AG04449 (cell line): ENCODE results near the gene TRIM44.
A peak's percentile ranks its signal among the peaks of the same experiment; 100 is the strongest.

Experiments
- CTCF ChIA-PET: fragments of 350-600 bp; formaldehyde crosslinking; extraction: SDS; loops from one replicate; lab custom pipeline; 2021; ENCODE audit warnings: antibody characterized with exemption; lab: Yijun Ruan, JAX
- POLR2A ChIA-PET: fragments of 400-600, 350-600 bp; formaldehyde crosslinking; extraction: SDS; loops from one replicate; lab custom pipeline; 2020; ENCODE audit warnings: antibody characterized with exemption, inconsistent platforms; lab: Yijun Ruan, JAX
- DNase-seq: peaks from one replicate; pipeline ENCODE4 v3.0.0-alpha.2; 2010; ENCODE audit warnings: low read depth, low spot score
- H3K4me3 ChIP-seq: 2 replicates; pipeline ENCODE4 v1.5.1; 2011; ENCODE audit warnings: low read depth, mild to moderate bottlenecking, control low read depth, low read length
- TF ChIP-seq, protein P1 (sequence below): IDR thresholded peaks from one replicate; pipeline ENCODE4 v1.5.1; 2011; ENCODE audit warnings: mild to moderate bottlenecking, moderate library complexity, low read length, control low read depth, inconsistent platforms; ENCODE audit not compliant: insufficient read depth; ENCODE audit errors: missing control alignments

TRIM44 gene

DNA sequence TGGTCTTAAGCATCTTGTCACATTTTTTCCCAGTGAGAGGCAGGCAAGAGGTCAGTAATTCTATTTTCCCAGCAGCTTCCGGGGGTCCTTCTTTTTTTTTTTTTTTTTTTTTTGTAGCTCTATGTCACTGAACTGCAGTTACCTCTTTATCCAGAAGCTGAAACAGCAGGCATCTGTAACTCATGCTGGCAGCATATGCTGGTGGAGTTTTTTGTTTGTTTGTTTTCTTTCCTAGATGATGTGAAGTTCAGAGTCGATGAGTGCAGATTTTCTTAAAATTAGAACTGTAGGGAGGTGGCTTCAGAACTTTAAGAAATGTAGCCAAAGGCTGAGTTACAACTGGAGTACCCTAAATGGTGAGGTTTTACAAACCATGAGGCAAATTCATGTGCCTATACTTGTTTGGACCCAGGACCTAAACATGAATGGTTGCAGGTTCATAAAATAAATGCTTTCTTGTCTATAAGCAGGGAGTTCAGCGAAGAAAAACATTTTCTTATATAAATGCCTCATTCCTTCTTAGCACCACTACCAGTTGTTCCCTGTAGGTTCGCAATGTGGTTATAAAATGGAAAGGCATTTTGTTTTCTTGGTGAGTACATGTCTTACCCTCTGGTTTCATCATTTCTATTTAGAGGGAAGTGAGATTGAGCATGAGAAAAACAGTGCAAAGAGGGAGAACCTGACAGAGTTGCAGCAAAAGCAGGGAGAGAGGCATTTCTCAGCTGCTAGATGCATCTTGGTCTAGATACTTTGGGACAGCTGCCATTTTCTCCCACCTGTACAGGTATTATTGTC lies 84.0 kb downstream of the TRIM44 start:
- CTCF ChIA-PET, result interaction anchor here (3.1 kb wide), 1 partner anchor 76 kb away, joined by 11 read pairs; no protein-coding TSS in a partner anchor
- POLR2A ChIA-PET, result no interaction called here
- no peak overlapping the region for H3K4me3 ChIP-seq
- peak; percentile 24 for DNase-seq
- TF ChIP-seq, protein P1, sequence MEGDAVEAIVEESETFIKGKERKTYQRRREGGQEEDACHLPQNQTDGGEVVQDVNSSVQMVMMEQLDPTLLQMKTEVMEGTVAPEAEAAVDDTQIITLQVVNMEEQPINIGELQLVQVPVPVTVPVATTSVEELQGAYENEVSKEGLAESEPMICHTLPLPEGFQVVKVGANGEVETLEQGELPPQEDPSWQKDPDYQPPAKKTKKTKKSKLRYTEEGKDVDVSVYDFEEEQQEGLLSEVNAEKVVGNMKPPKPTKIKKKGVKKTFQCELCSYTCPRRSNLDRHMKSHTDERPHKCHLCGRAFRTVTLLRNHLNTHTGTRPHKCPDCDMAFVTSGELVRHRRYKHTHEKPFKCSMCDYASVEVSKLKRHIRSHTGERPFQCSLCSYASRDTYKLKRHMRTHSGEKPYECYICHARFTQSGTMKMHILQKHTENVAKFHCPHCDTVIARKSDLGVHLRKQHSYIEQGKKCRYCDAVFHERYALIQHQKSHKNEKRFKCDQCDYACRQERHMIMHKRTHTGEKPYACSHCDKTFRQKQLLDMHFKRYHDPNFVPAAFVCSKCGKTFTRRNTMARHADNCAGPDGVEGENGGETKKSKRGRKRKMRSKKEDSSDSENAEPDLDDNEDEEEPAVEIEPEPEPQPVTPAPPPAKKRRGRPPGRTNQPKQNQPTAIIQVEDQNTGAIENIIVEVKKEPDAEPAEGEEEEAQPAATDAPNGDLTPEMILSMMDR, result no peak

- POLR2A ChIA-PET, result no interaction called here
- CTCF ChIA-PET, result interaction anchor here (1.2 kb wide), 1 partner anchor 132 kb away, joined by 3 read pairs; no protein-coding TSS in a partner anchor
- no peak overlapping the region for H3K4me3 ChIP-seq
- no peak for DNase-seq
- TF ChIP-seq, protein P1, result no peak
Observed at GRCh38 chr11:35747668-35748067, 85.1 kb downstream of the TRIM44 start.

DNA sequence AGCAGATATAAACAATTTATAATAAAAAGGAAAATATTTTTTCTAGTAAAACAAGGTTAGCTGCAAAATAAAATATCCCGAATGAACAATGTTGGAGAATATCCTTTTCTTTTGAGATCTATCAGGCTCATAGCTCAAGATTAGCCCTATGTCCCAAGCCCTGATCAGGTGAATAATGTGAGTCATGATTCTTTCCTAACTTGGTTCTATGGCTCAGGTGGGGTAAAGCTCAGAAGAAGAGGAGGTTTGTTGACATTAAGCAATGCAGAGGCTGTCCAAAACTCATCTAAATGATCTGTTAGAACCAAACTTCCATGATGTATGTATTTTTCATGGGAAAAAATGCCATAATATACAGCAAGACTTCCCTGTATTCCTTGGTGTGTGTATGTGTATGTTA lies 86.1 kb downstream of the TRIM44 start:
- TF ChIP-seq, protein P1, result no peak
- DNase-seq, result no peak
- H3K4me3 ChIP-seq, result no peak overlapping the region
- ChIA-PET CTCF (no interaction called here), POLR2A (no interaction called here)

DNA sequence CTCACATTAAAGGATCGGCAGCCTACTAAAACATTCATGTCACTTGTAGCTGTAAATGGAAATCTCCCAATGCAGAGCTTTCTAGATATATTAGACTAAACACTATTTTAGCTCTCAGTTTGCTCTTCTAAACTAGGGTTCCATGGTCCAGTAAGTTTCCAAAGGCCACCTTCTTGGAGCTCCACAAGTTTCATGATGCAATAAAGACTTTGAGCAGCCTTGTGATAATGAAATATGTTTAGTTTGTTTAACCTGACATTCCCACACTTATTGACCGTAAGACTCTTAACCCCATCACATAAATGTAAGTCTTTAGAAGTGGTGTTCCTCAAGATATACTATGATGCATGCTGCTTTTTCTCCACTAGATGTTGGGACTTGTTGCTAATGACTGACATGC lies 87.7 kb downstream of the TRIM44 start:
- TF ChIP-seq, protein P1, result no peak
- ChIA-PET CTCF (no interaction called here), POLR2A (no interaction called here)
- H3K4me3 ChIP-seq, result no peak overlapping the region
- no peak for DNase-seq

DNA sequence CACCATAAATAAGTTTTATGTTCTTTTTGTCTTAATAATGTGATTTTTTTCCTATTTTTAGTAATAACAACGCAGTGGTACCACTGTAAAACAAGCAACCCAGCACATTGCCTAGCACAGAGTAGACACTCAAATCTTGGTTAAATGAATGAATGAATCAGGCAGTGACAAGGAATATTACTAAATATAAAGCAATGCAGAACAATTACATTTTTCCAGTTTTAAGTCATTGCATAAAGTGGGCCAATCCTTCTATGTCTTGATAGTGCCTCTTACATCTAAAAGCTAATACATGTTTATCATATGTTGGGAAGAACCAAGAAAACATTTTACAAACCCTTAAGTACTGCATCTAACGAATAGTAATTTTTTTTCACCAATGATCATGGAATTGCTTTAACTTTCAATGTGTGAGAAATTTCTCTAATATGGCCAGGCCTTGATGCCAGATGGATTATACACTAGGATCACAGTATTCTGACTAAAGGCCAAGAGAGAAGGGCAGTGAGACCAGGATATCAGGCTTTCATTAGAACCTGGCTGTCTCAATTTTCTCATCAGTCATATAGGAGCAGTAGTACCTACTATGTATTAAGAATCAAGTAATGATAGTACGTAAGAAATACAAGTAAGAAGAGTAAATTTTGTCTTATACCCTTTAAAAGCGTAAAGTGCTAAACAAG lies 88.5 kb downstream of the TRIM44 start:
- H3K4me3 ChIP-seq, result no peak overlapping the region
- ChIA-PET POLR2A (no interaction called here), CTCF (interaction anchor here (1.9 kb wide), 1 partner anchor 71 kb away, joined by 4 read pairs; no protein-coding TSS in a partner anchor)
- TF ChIP-seq, protein P1, result no peak
- no peak for DNase-seq

GRCh38 chr11:35751664-35752061 lies 89.1 kb downstream of the TRIM44 start:
- ChIA-PET CTCF (interaction anchor here (1.9 kb wide), 1 partner anchor 70 kb away, joined by 4 read pairs; no protein-coding TSS in a partner anchor), POLR2A (no interaction called here)
- TF ChIP-seq, protein P1, result no peak
- no peak overlapping the region for H3K4me3 ChIP-seq
- no peak for DNase-seq
